HL-60/S4 treated with phorbol 12-myristate 13-acetate at 8.2 ng/mL for 4 days and 3 days (cell line): Measurements from ENCODE around the gene HS1BP3.

Experiments
- in situ Hi-C: fragments of 300-500 bp; cut with MboI; formaldehyde crosslinking; loops from 2 replicates; pipeline ENCODE4 v1.15.0; 2022; ENCODE audit warnings: low sequenced_read_pairs

The HS1BP3 gene

GRCh38 chr2:20675701-20676352 lies 24.9 kb upstream of the HS1BP3 start:
- in situ Hi-C loops: no loop called here

- in situ Hi-C loops: no loop called here
These were observed 24.2 kb upstream of the HS1BP3 start for GRCh38 chr2:20674974-20675679.

GRCh38 chr2:20674309-20674965 lies 23.5 kb upstream of the HS1BP3 start:
- in situ Hi-C loops: no loop called here

GRCh38 chr2:20673686-20674308 lies 22.9 kb upstream of the HS1BP3 start:
- in situ Hi-C loops: no loop called here

- in situ Hi-C loops: no loop called here
These were observed 21.5 kb upstream of the HS1BP3 start for GRCh38 chr2:20672201-20672951.

- in situ Hi-C loops: no loop called here
These were observed 20.8 kb upstream of the HS1BP3 start for GRCh38 chr2:20671736-20672080.

- in situ Hi-C loops: no loop called here
These were observed 20.3 kb upstream of the HS1BP3 start for GRCh38 chr2:20671036-20671735.

- in situ Hi-C loops: no loop called here
These were observed 19.6 kb upstream of the HS1BP3 start for GRCh38 chr2:20670315-20671035.

GRCh38 chr2:20669562-20670314 lies 18.8 kb upstream of the HS1BP3 start:
- in situ Hi-C loops: loop anchor here (10.0 kb wide), 1 partner anchor 295 kb away; no protein-coding TSS in a partner anchor

- in situ Hi-C loops: loop anchor here (10.0 kb wide), 1 partner anchor 296 kb away; no protein-coding TSS in a partner anchor
These were observed 18.1 kb upstream of the HS1BP3 start for GRCh38 chr2:20668871-20669475.

GRCh38 chr2:20668451-20668850 lies 17.6 kb upstream of the HS1BP3 start:
- in situ Hi-C loops: loop anchor here (10.0 kb wide), 1 partner anchor 296 kb away; no protein-coding TSS in a partner anchor

- in situ Hi-C loops: loop anchor here (10.0 kb wide), 1 partner anchor 297 kb away; no protein-coding TSS in a partner anchor
These were observed 16.9 kb upstream of the HS1BP3 start for GRCh38 chr2:20667531-20668401.

GRCh38 chr2:20667151-20667530 lies 16.2 kb upstream of the HS1BP3 start:
- in situ Hi-C loops: loop anchor here (10.0 kb wide), 1 partner anchor 298 kb away; no protein-coding TSS in a partner anchor

GRCh38 chr2:20666304-20667150 lies 15.6 kb upstream of the HS1BP3 start, which contains the start of gene GDF7:
Gene GDF7 (plus strand): TSS chr2:20667144. CDS start chr2:20667240, 96 bp downstream.
- in situ Hi-C loops: loop anchor here (10.0 kb wide), 1 partner anchor 298 kb away; no protein-coding TSS in a partner anchor

GRCh38 chr2:20666005-20666303 lies 15.1 kb upstream of the HS1BP3 start:
- in situ Hi-C loops: loop anchor here (10.0 kb wide), 1 partner anchor 299 kb away; no protein-coding TSS in a partner anchor
